ENCODE measurements around the gene GALNT14.

DNA sequence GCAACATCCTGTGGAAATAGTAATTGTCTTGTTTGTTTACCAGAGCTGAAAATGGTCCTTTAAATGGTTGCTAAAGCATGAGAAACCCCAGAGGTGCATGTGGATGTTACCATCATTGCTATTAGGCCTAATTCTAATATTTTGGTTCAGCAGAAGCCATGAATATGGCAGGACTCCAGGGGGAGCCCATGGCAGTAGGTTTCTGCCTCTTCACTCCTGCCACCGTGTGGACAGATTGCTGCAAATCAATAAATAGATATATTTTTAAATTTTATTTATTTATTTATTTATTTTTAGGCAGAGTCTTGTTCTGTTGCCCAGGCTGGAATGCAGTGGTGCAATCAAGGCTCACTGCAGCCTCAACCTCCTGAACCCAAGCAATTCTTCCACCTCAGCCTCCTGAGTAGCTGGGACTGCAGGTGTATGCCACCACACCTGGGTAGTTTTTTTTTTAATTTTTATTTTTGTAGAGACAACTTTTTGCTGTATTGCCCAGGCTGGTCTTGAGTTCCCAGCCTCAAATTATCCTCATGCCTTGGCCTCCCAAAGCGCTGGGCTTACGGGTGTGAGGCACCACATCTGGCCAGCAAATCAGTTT, 276.1 kb downstream of the GALNT14 start:
- TF ChIP-seq, protein P1, sequence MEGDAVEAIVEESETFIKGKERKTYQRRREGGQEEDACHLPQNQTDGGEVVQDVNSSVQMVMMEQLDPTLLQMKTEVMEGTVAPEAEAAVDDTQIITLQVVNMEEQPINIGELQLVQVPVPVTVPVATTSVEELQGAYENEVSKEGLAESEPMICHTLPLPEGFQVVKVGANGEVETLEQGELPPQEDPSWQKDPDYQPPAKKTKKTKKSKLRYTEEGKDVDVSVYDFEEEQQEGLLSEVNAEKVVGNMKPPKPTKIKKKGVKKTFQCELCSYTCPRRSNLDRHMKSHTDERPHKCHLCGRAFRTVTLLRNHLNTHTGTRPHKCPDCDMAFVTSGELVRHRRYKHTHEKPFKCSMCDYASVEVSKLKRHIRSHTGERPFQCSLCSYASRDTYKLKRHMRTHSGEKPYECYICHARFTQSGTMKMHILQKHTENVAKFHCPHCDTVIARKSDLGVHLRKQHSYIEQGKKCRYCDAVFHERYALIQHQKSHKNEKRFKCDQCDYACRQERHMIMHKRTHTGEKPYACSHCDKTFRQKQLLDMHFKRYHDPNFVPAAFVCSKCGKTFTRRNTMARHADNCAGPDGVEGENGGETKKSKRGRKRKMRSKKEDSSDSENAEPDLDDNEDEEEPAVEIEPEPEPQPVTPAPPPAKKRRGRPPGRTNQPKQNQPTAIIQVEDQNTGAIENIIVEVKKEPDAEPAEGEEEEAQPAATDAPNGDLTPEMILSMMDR (IDR thresholded peaks at IDR 0.05) = no peak
- no peak for TF ChIP-seq EP300 (IDR thresholded peaks at IDR 0.05)
- TF ChIP-seq POLR2A (IDR thresholded peaks at IDR 0.05) = no peak

Measured in ovary (tissue), 3 donors.